Measurements from ENCODE around the gene ITGB1.

GRCh38 chr10:32887481-32887880, 70.5 kb downstream of the ITGB1 start:
- TF ChIP-seq POLR2AphosphoS5 (IDR thresholded peaks at IDR 0.05; ENCODE audit: low read depth, low read length) = no peak
- TF ChIP-seq POLR2A (IDR thresholded peaks at IDR 0.05; ENCODE audit: low read depth, low read length) = no peak
- no peak for TF ChIP-seq TAF1 (IDR thresholded peaks at IDR 0.05; ENCODE audit: low read depth, low read length)
- TF ChIP-seq SPI1 (IDR thresholded peaks at IDR 0.05; ENCODE audit: low read depth, low read length) = no peak
